ENCODE measurements around the gene PTCH1.
A peak's percentile ranks its signal among the peaks of the same experiment; 100 is the strongest.

Gene PTCH1

DNA sequence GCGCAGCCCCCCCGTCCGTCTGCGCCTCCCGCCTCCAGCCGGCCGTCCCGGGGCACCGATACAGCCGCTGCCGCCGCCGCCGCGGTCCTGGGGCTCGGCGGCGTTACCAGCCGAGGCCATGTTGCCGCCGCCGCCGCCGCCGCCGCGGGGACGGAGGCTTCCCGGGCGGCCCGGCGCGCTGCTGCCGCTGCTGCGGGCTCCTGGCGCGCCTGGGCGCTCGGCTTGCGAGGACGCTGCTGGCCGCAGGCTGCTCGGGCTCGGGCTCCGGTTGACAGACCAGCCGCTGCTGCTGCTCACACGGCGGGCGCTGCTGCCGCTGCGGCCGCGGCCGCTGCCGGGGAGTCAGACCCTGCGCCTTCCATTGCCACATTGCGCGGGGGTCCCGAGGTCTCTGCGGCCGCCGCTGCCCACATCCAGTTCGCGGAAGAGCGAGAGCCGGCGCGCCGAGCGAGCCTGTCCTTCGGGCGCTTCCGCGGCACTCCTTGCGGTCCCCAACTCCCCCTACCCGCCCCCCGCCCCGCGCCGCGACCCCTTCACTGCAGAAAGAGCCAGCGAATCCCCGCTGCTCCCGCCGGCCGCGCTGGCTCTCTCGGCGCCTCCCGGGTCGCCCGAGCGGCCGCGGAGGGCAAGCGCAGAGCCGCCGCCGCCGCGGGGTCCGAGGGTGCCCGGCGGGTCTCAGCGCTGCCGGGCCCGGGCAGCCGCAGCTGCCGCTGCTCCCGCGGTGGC is 8.4 kb downstream of the PTCH1 start:
- Histone ChIP-seq H3K27ac (ENCODE audit: extremely low read depth, low read depth, low read length) (peak overlapping the region; percentile 99), H3K4me1 (ENCODE audit: control insufficient read depth, insufficient read depth, low read length) (peaks cover 9% of the 10 kb centered on the region), H3K9me3 (ENCODE audit: control insufficient read depth, insufficient read depth, low read depth, low read length) (no peaks in the 10 kb centered on the region), H3K36me3 (ENCODE audit: control insufficient read depth in 2 of 2, insufficient read depth in 1 of 2, low read length in 2 of 2) (peaks cover 0 to under 1% of the 10 kb centered on the region in 2 experiments; a peak in 1 of 3 replicates), H3K4me3 (ENCODE audit: low read depth, low read length) (peak overlapping the region; percentile 81)
- peak; percentile 41 for TF ChIP-seq ZBTB26 (tag by site-specific recombination; optimal IDR thresholded peaks at IDR 0.05)
- TF ChIP-seq, protein P1, sequence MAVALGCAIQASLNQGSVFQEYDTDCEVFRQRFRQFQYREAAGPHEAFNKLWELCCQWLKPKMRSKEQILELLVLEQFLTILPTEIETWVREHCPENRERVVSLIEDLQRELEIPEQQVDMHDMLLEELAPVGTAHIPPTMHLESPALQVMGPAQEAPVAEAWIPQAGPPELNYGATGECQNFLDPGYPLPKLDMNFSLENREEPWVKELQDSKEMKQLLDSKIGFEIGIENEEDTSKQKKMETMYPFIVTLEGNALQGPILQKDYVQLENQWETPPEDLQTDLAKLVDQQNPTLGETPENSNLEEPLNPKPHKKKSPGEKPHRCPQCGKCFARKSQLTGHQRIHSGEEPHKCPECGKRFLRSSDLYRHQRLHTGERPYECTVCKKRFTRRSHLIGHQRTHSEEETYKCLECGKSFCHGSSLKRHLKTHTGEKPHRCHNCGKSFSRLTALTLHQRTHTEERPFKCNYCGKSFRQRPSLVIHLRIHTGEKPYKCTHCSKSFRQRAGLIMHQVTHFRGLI (tag by site-specific recombination; IDR thresholded peaks at IDR 0.05): no peak
- ChIA-PET CTCF (interaction anchor here (1.0 kb wide), 1 partner anchor 9 kb away, joined by 3 read pairs; no protein-coding TSS in a partner anchor), POLR2A (interaction anchor here (0.6 to 1.8 kb wide), 13 partner anchors 10 to 718 kb away, joined by 3 to 12 read pairs (median 5); partner anchors contain the start of genes ERCC6L2 and FANCC)

GRCh38 chr9:95507464-95508241 is 9.1 kb downstream of the PTCH1 start:
- Histone ChIP-seq H3K4me1 (ENCODE audit: control insufficient read depth, insufficient read depth, low read length) (peaks cover 7% of the 10 kb centered on the region), H3K9me3 (ENCODE audit: control insufficient read depth, insufficient read depth, low read depth, low read length) (no peaks in the 10 kb centered on the region), H3K27ac (ENCODE audit: extremely low read depth, low read depth, low read length) (peak overlapping the region; percentile 99), H3K36me3 (ENCODE audit: control insufficient read depth in 2 of 2, insufficient read depth in 1 of 2, low read length in 2 of 2) (peaks cover 0 to 8% of the 10 kb centered on the region in 2 experiments; a peak in 1 of 3 replicates), H3K4me3 (ENCODE audit: low read depth, low read length) (peak overlapping the region; percentile 81)
- POLR2A ChIA-PET: interaction anchor here (1.0 to 1.8 kb wide), 7 partner anchors 9 to 368 kb away, joined by 3 to 12 read pairs (median 4); partner anchors contain the start of gene ERCC6L2
- CTCF ChIA-PET: no interaction called here
- TF ChIP-seq ZBTB26 (tag by site-specific recombination; optimal IDR thresholded peaks at IDR 0.05) (peak; percentile 41), ZNF530 (tag by site-specific recombination; IDR thresholded peaks at IDR 0.05; ENCODE audit: low read depth) (no peak), HOXA7 (CRISPR knock-in tag; IDR thresholded peaks at IDR 0.05; ENCODE audit: borderline replicate concordance) (no peak), ZNF16 (tag by site-specific recombination; IDR thresholded peaks at IDR 0.05; ENCODE audit: low read depth) (no peak), ZNF473 (tag by site-specific recombination; IDR thresholded peaks at IDR 0.05) (no peak; the same call in 1 of the 2 replicates), ZBTB1 (tag by site-specific recombination; IDR thresholded peaks at IDR 0.05) (no peak), ZNF211 (tag by site-specific recombination; IDR thresholded peaks at IDR 0.05; ENCODE audit: low read depth) (no peak), ZSCAN30 (tag by site-specific recombination; IDR thresholded peaks at IDR 0.05) (peak; percentile 81), ZNF394 (tag by site-specific recombination; IDR thresholded peaks at IDR 0.05; ENCODE audit: borderline replicate concordance) (peak; percentile 51; the same call in 1 of the 2 replicates), MZF1 (tag by site-specific recombination; IDR thresholded peaks at IDR 0.05; ENCODE audit: borderline replicate concordance) (peak; percentile 99), ZNF747 (tag by site-specific recombination; IDR thresholded peaks at IDR 0.05) (no peak), ZNF561 (tag by site-specific recombination; IDR thresholded peaks at IDR 0.05; ENCODE audit: borderline replicate concordance) (0 out of 2 replicates have a peak, but pooled peaks have one; percentile 43), ZBTB8A (tag by site-specific recombination; IDR thresholded peaks at IDR 0.05) (peak; percentile 83), KLF10 (tag by site-specific recombination; IDR thresholded peaks at IDR 0.05) (peak; percentile 63), ZNF366 (tag by site-specific recombination; conservative IDR thresholded peaks at IDR 0.05) (peak; percentile 96), ZNF629 (tag by site-specific recombination; IDR thresholded peaks at IDR 0.05) (peak; percentile 68), ZNF133 (tag by site-specific recombination; IDR thresholded peaks at IDR 0.05) (no peak)
- TF ChIP-seq, protein P2, sequence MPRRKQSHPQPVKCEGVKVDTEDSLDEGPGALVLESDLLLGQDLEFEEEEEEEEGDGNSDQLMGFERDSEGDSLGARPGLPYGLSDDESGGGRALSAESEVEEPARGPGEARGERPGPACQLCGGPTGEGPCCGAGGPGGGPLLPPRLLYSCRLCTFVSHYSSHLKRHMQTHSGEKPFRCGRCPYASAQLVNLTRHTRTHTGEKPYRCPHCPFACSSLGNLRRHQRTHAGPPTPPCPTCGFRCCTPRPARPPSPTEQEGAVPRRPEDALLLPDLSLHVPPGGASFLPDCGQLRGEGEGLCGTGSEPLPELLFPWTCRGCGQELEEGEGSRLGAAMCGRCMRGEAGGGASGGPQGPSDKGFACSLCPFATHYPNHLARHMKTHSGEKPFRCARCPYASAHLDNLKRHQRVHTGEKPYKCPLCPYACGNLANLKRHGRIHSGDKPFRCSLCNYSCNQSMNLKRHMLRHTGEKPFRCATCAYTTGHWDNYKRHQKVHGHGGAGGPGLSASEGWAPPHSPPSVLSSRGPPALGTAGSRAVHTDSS (tag by site-specific recombination; IDR thresholded peaks at IDR 0.05): peak; percentile 59; the same call in 1 of the 2 replicates
- TF ChIP-seq, protein P3, sequence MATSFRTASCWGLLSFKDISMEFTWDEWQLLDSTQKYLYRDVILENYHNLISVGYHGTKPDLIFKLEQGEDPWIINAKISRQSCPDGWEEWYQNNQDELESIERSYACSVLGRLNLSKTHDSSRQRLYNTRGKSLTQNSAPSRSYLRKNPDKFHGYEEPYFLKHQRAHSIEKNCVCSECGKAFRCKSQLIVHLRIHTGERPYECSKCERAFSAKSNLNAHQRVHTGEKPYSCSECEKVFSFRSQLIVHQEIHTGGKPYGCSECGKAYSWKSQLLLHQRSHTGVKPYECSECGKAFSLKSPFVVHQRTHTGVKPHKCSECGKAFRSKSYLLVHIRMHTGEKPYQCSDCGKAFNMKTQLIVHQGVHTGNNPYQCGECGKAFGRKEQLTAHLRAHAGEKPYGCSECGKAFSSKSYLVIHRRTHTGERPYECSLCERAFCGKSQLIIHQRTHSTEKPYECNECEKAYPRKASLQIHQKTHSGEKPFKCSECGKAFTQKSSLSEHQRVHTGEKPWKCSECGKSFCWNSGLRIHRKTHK (tag by site-specific recombination; IDR thresholded peaks at IDR 0.05): no peak
- TF ChIP-seq, protein P4, sequence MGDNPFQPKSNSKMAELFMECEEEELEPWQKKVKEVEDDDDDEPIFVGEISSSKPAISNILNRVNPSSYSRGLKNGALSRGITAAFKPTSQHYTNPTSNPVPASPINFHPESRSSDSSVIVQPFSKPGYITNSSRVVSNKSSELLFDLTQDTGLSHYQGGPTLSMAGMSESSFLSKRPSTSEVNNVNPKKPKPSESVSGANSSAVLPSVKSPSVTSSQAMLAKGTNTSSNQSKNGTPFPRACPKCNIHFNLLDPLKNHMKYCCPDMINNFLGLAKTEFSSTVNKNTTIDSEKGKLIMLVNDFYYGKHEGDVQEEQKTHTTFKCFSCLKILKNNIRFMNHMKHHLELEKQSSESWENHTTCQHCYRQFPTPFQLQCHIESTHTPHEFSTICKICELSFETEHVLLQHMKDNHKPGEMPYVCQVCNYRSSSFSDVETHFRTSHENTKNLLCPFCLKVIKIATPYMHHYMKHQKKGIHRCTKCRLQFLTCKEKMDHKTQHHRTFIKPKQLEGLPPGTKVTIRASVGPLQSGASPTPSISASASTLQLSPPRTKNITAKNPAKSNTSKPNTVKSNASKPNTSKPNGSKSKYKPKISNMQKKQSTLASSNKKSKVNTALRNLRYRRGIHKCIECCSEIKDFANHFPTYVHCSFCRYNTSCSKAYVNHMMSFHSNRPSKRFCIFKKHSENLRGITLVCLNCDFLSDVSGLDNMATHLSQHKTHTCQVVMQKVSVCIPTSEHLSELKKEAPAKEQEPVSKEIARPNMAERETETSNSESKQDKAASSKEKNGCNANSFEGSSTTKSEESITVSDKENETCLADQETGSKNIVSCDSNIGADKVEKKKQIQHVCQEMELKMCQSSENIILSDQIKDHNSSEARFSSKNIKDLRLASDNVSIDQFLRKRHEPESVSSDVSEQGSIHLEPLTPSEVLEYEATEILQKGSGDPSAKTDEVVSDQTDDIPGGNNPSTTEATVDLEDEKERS (tag by site-specific recombination; IDR thresholded peaks at IDR 0.05): no peak

All from HEK293 (cell line).